Hepatocyte (in vitro differentiated cells): ENCODE data around the gene FGD5. TPM values are rescaled to one million over a fixed set of nuclear protein-coding genes. Genes with fewer than 3 reads are reported as not detected.

Experiments used
- DNase-seq: peaks from one replicate; pipeline ENCODE4 v3.0.0-alpha.2; 2016; ENCODE audit warnings: low spot score
- H2AFZ ChIP-seq: fragments of 200-600 bp; sonication (generic); 2 replicates; pipeline ENCODE4 v1.6.0; 2016; ENCODE audit warnings: antibody characterized with exemption, mild to moderate bottlenecking
- H3K27ac ChIP-seq: fragments of 200-600 bp; sonication (generic); 2 replicates; pipeline ENCODE4 v1.5.1; 2016; ENCODE audit warnings: mild to moderate bottlenecking
- H3K27me3 ChIP-seq: fragments of 200-600 bp; sonication (generic); 2 replicates; pipeline ENCODE4 v1.6.1; 2016
- H3K36me3 ChIP-seq: fragments of 200-600 bp; sonication (generic); replicated peaks from 2 replicates; pipeline ENCODE4 v1.5.1; 2016; ENCODE audit warnings: low read depth; ENCODE audit not compliant: insufficient read depth
- H3K4me1 ChIP-seq: fragments of 200-600 bp; sonication (generic); 2 replicates; pipeline ENCODE4 v1.5.1; 2016; ENCODE audit warnings: mild to moderate bottlenecking, moderate library complexity; ENCODE audit not compliant: insufficient read depth
- H3K4me2 ChIP-seq: fragments of 200-600 bp; sonication (generic); 2 replicates; pipeline ENCODE4 v1.6.0; 2016
- H3K4me3 ChIP-seq: fragments of 200-600 bp; sonication (generic); 2 replicates; pipeline ENCODE4 v1.5.1; 2016; ENCODE audit warnings: mild to moderate bottlenecking
- H3K79me2 ChIP-seq: fragments of 200-600 bp; sonication (generic); 2 replicates; pipeline ENCODE4 v1.6.0; 2017; ENCODE audit warnings: mild to moderate bottlenecking
- H3K9me2 ChIP-seq: fragments of 200-600 bp; sonication (generic); replicated peaks from 2 replicates; pipeline ENCODE4 v1.6.0; 2017; ENCODE audit warnings: mild to moderate bottlenecking; ENCODE audit not compliant: insufficient read depth
- H3K9me3 ChIP-seq: fragments of 200-600 bp; sonication (generic); 2 replicates; pipeline ENCODE4 v1.5.1; 2016; ENCODE audit warnings: low read depth, mild to moderate bottlenecking
- H4K20me1 ChIP-seq: fragments of 200-600 bp; sonication (generic); 2 replicates; pipeline ENCODE4 v1.6.0; 2016; ENCODE audit warnings: mild to moderate bottlenecking; ENCODE audit not compliant: insufficient read depth, poor library complexity, severe bottlenecking
- EZH2 ChIP-seq: fragments of 200-600 bp; sonication (generic); IDR thresholded peaks from 2 replicates; pipeline ENCODE4 v1.6.1; 2016; ENCODE audit warnings: antibody characterized with exemption, mild to moderate bottlenecking, borderline replicate concordance
- EZH2phosphoT487 ChIP-seq: fragments of 200-600 bp; sonication (generic); IDR thresholded peaks from one replicate; pipeline ENCODE4 v1.6.1; 2018; ENCODE audit warnings: antibody characterized with exemption, mild to moderate bottlenecking, low read depth, moderate library complexity; ENCODE audit not compliant: unreplicated experiment, severe bottlenecking
- WGBS: methylation state at CpG from one replicate; pipeline ENCODE4 v1.1.6; 2016; ENCODE audit warnings: low lambda C conversion rate; ENCODE audit errors: missing lambda C conversion rate; 5-methylcytosine and 5-hydroxymethylcytosine counted together
- polyA plus RNA-seq: library from polyadenylated mRNA; unstranded; fragments of >200 nt; fragmentation: Nextera tagmentation; extraction: Ambion mirVana; gene quantifications from 2 replicates; pipeline ENCODE4 v1.2.1, GENCODE V29; 2016
- total RNA-seq: library from RNA; depleted of rRNA; stranded (reverse); fragments of >200 nt; gene quantifications from 2 replicates; pipeline ENCODE4 v1.2.3, GENCODE V29; 2014
- TF ChIP-seq, protein P1 (sequence below): fragments of 200-600 bp; sonication (generic); IDR thresholded peaks from 2 replicates; pipeline ENCODE4 v1.5.1; 2016; ENCODE audit warnings: antibody characterized with exemption, mild to moderate bottlenecking; ENCODE audit not compliant: poor library complexity

The FGD5 gene
- total and polyA plus RNA-seq, 2 experiments from 2014 or later: 2.9 to 3.3 TPM

DNA sequence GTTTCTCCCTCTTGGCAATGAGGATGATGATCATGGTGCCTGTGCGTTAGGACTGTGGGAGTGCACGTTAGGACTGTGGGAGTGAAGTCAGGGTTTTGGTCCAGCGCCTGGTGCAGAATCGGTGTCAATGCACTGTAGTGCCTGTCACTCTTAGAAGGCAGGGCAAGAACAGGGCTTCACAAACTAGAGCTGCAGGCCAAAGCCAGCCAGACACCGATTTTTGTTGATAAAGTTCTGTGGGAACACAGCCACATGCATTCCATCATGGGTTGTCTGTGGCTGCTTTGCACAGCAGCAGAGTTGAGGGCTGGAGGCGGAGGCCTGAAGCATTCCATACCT is 96.0 kb downstream of the FGD5 start:
- H3K79me2 ChIP-seq: no peaks in the 10 kb centered on the region
- TF ChIP-seq, protein P1, sequence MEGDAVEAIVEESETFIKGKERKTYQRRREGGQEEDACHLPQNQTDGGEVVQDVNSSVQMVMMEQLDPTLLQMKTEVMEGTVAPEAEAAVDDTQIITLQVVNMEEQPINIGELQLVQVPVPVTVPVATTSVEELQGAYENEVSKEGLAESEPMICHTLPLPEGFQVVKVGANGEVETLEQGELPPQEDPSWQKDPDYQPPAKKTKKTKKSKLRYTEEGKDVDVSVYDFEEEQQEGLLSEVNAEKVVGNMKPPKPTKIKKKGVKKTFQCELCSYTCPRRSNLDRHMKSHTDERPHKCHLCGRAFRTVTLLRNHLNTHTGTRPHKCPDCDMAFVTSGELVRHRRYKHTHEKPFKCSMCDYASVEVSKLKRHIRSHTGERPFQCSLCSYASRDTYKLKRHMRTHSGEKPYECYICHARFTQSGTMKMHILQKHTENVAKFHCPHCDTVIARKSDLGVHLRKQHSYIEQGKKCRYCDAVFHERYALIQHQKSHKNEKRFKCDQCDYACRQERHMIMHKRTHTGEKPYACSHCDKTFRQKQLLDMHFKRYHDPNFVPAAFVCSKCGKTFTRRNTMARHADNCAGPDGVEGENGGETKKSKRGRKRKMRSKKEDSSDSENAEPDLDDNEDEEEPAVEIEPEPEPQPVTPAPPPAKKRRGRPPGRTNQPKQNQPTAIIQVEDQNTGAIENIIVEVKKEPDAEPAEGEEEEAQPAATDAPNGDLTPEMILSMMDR: no peak
- no peak for TF ChIP-seq EZH2
- TF ChIP-seq EZH2phosphoT487: no peak
- no peak overlapping the region for H3K4me2 ChIP-seq
- no peaks in the 10 kb centered on the region for H3K27me3 ChIP-seq
- H4K20me1 ChIP-seq: no peaks in the 10 kb centered on the region
- WGBS: 64% methylated on average over 6 of the region's 6 CpGs
- H3K4me3 ChIP-seq: no peak overlapping the region
- H3K9me2 ChIP-seq: no peaks in the 10 kb centered on the region
- no peak overlapping the region for H3K27ac ChIP-seq
- no peak overlapping the region for H2AFZ ChIP-seq
- no peaks in the 10 kb centered on the region for H3K36me3 ChIP-seq
- DNase-seq: no peak
- H3K4me1 ChIP-seq: no peaks in the 10 kb centered on the region
- H3K9me3 ChIP-seq: no peaks in the 10 kb centered on the region

DNA sequence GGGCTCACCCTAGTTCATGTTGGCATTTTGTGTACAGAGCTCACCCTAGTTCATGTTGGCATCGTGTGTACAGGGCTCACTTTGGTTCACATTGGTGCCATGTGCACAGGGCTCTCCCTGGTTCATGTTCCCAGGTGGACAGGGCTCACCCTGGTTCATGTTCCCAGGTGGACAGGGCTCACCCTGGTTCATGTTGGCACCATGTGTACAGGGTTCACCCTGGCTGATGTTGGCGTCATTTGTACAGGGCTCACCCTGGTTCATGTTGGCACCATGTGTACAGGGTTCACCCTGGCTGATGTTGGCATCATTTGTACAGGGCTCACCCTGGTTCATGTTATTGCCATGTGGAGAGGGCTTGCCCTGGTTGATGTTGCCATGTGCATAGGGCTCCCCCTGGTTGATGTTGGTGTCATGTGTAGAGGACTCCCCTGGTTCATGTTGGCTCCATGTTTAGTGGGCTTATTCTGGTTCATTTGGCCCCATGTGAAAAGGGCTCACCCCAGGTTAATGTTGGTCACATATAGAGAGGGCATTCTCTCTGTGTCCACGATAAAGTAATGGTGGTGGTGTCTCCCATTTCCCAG is 97.0 kb downstream of the FGD5 start:
- Histone ChIP-seq H2AFZ (no peak overlapping the region), H3K36me3 (no peaks in the 10 kb centered on the region), H3K9me2 (no peaks in the 10 kb centered on the region), H4K20me1 (no peaks in the 10 kb centered on the region), H3K79me2 (no peaks in the 10 kb centered on the region), H3K27me3 (no peaks in the 10 kb centered on the region), H3K4me3 (no peak overlapping the region), H3K9me3 (no peaks in the 10 kb centered on the region), H3K4me1 (no peaks in the 10 kb centered on the region), H3K4me2 (no peak overlapping the region), H3K27ac (no peak overlapping the region)
- no peak for DNase-seq
- 85% methylated on average over 3 of the region's 3 CpGs for WGBS
- TF ChIP-seq, protein P1: peak; percentile 26
- TF ChIP-seq EZH2phosphoT487: no peak

DNA sequence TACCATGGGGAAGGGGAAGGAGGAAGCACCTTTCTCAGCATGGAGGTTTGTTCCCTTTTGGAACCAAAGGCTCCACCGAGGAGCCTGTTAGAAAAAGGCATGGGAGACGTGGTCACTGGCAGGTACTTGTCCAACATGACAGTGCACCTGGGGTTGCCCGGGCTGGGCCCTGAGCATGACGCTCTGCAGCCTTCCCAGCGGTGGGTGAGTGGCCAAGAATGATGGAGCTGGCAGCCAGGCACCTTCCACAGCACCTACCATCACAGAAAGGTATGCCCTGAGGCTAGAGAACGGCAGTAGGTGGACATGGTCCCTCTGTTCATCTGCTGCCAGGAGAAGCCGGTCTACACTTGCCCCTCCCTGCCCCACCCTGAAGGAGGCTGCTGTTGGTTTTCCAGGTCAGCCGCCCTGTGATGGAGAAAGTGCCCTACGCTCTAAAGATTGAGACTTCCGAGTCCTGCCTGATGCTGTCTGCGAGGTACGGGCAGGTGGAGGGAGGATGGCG is 99.6 kb downstream of the FGD5 start:
- Histone ChIP-seq H3K4me2 (no peak overlapping the region), H4K20me1 (no peaks in the 10 kb centered on the region), H3K79me2 (no peaks in the 10 kb centered on the region), H2AFZ (no peak overlapping the region), H3K36me3 (no peaks in the 10 kb centered on the region), H3K9me2 (no peaks in the 10 kb centered on the region), H3K9me3 (no peaks in the 10 kb centered on the region), H3K4me3 (no peak overlapping the region), H3K4me1 (no peaks in the 10 kb centered on the region), H3K27ac (no peak overlapping the region), H3K27me3 (no peaks in the 10 kb centered on the region)
- TF ChIP-seq, protein P1: no peak
- TF ChIP-seq EZH2phosphoT487 (no peak), EZH2 (no peak)
- DNase-seq: no peak
- 90% methylated on average over 13 of the region's 13 CpGs for WGBS

DNA sequence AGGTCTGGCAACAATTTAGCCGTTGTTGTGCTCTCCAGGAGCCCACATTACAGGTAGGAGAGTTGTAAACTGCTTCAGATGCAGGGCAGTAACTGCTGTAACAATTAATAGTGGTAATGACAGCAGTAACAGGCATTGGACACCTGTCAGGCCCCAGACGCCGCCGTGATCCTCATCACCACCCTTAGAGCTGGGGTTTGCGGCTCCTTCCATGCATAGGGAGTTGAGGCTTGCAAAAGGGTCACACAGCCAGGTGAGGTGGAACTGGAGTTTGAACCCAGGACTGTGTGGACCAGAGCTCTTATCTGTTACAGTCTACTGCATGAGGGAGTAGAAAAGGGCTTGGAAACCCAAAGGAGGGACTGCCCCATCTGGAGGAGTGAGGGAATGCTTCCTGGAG is 101.8 kb downstream of the FGD5 start:
- TF ChIP-seq EZH2phosphoT487: no peak
- TF ChIP-seq, protein P1: no peak
- TF ChIP-seq EZH2: no peak
- DNase-seq: no peak
- no peak overlapping the region for H3K27ac ChIP-seq
- H3K27me3 ChIP-seq: no peaks in the 10 kb centered on the region
- H3K79me2 ChIP-seq: no peaks in the 10 kb centered on the region
- no peaks in the 10 kb centered on the region for H3K4me1 ChIP-seq
- H4K20me1 ChIP-seq: no peaks in the 10 kb centered on the region
- no peak overlapping the region for H3K4me2 ChIP-seq
- no peak overlapping the region for H3K4me3 ChIP-seq
- 90% methylated on average over 5 of the region's 5 CpGs for WGBS
- no peaks in the 10 kb centered on the region for H3K9me3 ChIP-seq
- H2AFZ ChIP-seq: no peak overlapping the region
- no peaks in the 10 kb centered on the region for H3K36me3 ChIP-seq
- H3K9me2 ChIP-seq: no peaks in the 10 kb centered on the region
